ENCODE results near the gene TAS1R2. TPM values are rescaled to one million over a fixed set of nuclear protein-coding genes. Genes with fewer than 3 reads are reported as not detected.

Gene TAS1R2
- total and polyA plus RNA-seq, 2 experiments from 2014 or later = not detected

DNA sequence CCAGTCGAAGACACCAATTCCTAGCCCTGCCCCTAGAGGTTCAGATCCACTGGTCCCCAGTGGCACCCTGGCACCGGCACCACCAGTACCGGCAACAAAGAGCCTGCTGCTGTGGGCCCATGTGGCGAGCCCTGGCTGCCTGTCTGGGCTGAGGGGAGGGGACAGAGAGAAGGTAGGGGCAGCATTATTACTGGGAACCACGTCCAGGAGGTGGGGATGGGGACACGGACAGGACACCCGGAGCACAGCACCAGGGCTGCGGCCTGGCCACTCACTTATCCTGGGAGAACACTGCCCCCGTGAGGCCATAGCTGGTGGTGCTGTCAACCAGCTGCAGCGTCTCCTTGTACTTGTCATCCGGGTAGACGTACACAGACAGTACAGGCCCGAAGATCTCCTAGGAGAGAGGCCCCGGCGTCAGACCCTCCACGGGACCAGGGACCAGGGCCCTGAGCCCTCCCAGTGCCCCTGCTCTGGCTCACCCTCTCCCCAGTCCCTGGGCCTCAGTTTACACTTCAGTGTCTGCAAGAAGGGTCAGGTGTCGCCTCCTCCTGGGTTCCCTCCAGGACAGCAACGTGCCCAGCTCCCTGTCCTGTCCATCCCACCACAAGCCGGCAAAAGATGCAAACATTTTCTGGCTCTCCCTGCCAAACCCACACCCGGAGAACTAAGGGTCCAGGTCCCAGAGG lies 15.8 kb upstream of the TAS1R2 start:
- peaks cover 5% of the 10 kb centered on the region; the same call in 1 of the 2 replicates for H3K4me1 ChIP-seq (ENCODE audit: insufficient read depth)
- Mint-ChIP-seq H3K4me3 (no peak overlapping the region), H3K36me3 (ENCODE audit: low read depth) (no peaks in the 10 kb centered on the region; the same call in 2 of the 3 replicates), H3K4me1 (no peaks in the 10 kb centered on the region), H3K27me3 (ENCODE audit: insufficient read depth, low read depth, poor library complexity) (peaks cover 2% of the 10 kb centered on the region), H3K9me3 (no peaks in the 10 kb centered on the region), H3K27ac (no peak overlapping the region)
- TF ChIP-seq CREB1 (CRISPR knock-in tag; IDR thresholded peaks at IDR 0.05; ENCODE audit: low read depth) (no peak), EZH2phosphoT487 (IDR thresholded peaks at IDR 0.05; ENCODE audit: unreplicated experiment) (no peak)
- TF ChIP-seq, protein P1, sequence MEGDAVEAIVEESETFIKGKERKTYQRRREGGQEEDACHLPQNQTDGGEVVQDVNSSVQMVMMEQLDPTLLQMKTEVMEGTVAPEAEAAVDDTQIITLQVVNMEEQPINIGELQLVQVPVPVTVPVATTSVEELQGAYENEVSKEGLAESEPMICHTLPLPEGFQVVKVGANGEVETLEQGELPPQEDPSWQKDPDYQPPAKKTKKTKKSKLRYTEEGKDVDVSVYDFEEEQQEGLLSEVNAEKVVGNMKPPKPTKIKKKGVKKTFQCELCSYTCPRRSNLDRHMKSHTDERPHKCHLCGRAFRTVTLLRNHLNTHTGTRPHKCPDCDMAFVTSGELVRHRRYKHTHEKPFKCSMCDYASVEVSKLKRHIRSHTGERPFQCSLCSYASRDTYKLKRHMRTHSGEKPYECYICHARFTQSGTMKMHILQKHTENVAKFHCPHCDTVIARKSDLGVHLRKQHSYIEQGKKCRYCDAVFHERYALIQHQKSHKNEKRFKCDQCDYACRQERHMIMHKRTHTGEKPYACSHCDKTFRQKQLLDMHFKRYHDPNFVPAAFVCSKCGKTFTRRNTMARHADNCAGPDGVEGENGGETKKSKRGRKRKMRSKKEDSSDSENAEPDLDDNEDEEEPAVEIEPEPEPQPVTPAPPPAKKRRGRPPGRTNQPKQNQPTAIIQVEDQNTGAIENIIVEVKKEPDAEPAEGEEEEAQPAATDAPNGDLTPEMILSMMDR (conservative IDR thresholded peaks at IDR 0.05; ENCODE audit: low read depth in 2 of 2) = peak; percentile 76 to 93
- no peaks in the 10 kb centered on the region for H3K9me2 ChIP-seq (ENCODE audit: insufficient read depth)
- no peak overlapping the region for H3K4me2 ChIP-seq
- H3K36me3 ChIP-seq (ENCODE audit: insufficient read depth) = no peaks in the 10 kb centered on the region
- H3K27me3 ChIP-seq (ENCODE audit: insufficient read depth) = no peaks in the 10 kb centered on the region
- H3F3A ChIP-seq (replicated peaks; ENCODE audit: low read depth) = no peaks in the 10 kb centered on the region
- ATAC-seq (peak; percentile 91), DNase-seq (ENCODE audit: low spot score) (peak; percentile 91)
- H2AFZ ChIP-seq = no peak overlapping the region
- no peak overlapping the region for H3K4me3 ChIP-seq
- no peaks in the 10 kb centered on the region; the same call in 1 of the 2 replicates for H4K20me1 ChIP-seq (replicated peaks; ENCODE audit: insufficient read depth)
- H3K79me2 ChIP-seq (replicated peaks; ENCODE audit: insufficient read depth) = no peaks in the 10 kb centered on the region
- no peak overlapping the region for H3K27ac ChIP-seq (ENCODE audit: low read depth)

DNA sequence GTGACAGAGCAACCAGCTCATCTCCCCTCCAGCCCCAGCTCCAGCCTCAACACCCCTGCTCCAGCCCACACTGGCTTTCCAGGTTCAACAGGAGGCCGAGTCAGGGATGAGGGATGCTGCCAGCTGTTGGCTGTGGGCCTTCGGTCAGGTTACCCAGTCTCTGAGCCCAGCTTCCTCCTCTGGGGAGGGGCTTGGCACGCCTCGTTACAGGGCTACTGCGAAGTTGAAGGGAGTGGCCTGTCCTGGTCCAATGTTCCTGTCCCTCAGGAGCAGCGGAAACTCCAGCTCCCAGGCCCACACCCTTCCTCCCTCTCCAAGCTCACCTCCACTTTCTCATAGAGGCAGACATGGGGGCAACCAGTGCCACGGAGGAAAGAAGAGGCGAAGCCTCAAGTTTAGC lies 15.1 kb upstream of the TAS1R2 start:
- Mint-ChIP-seq H3K36me3 (ENCODE audit: low read depth) (no peaks in the 10 kb centered on the region; the same call in 2 of the 3 replicates), H3K27me3 (ENCODE audit: insufficient read depth, low read depth, poor library complexity) (peaks cover 2% of the 10 kb centered on the region), H3K4me3 (no peak overlapping the region)
- TF ChIP-seq, protein P1 (conservative IDR thresholded peaks at IDR 0.05; ENCODE audit: low read depth in 2 of 2) = no peak
- TF ChIP-seq CREB1 (CRISPR knock-in tag; IDR thresholded peaks at IDR 0.05; ENCODE audit: low read depth) (no peak), POLR2AphosphoS5 (IDR thresholded peaks at IDR 0.05; ENCODE audit: low read depth) (no peak), EZH2 (IDR thresholded peaks at IDR 0.05; ENCODE audit: low read depth, unreplicated experiment) (no peak), ZNF331 (CRISPR knock-in tag; IDR thresholded peaks at IDR 0.05; ENCODE audit: low read depth) (no peak), STAT1 (IDR thresholded peaks at IDR 0.05; ENCODE audit: unreplicated experiment) (no peak), ZNF114 (CRISPR knock-in tag; IDR thresholded peaks at IDR 0.05) (no peak)
- TF ChIP-seq, protein P2, sequence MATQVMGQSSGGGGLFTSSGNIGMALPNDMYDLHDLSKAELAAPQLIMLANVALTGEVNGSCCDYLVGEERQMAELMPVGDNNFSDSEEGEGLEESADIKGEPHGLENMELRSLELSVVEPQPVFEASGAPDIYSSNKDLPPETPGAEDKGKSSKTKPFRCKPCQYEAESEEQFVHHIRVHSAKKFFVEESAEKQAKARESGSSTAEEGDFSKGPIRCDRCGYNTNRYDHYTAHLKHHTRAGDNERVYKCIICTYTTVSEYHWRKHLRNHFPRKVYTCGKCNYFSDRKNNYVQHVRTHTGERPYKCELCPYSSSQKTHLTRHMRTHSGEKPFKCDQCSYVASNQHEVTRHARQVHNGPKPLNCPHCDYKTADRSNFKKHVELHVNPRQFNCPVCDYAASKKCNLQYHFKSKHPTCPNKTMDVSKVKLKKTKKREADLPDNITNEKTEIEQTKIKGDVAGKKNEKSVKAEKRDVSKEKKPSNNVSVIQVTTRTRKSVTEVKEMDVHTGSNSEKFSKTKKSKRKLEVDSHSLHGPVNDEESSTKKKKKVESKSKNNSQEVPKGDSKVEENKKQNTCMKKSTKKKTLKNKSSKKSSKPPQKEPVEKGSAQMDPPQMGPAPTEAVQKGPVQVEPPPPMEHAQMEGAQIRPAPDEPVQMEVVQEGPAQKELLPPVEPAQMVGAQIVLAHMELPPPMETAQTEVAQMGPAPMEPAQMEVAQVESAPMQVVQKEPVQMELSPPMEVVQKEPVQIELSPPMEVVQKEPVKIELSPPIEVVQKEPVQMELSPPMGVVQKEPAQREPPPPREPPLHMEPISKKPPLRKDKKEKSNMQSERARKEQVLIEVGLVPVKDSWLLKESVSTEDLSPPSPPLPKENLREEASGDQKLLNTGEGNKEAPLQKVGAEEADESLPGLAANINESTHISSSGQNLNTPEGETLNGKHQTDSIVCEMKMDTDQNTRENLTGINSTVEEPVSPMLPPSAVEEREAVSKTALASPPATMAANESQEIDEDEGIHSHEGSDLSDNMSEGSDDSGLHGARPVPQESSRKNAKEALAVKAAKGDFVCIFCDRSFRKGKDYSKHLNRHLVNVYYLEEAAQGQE (IDR thresholded peaks at IDR 0.05; ENCODE audit: unreplicated experiment) = no peak

More for the DNA sequence above, 15.1 kb upstream of the TAS1R2 start:
- no peak overlapping the region for H3K27ac ChIP-seq (ENCODE audit: low read depth)
- no peak overlapping the region for H3K4me2 ChIP-seq
- no peaks in the 10 kb centered on the region; the same call in 1 of the 2 replicates for H3K4me1 ChIP-seq (ENCODE audit: insufficient read depth)
- no peaks in the 10 kb centered on the region for H3K79me2 ChIP-seq (replicated peaks; ENCODE audit: insufficient read depth)
- no peaks in the 10 kb centered on the region for H3K9me2 ChIP-seq (ENCODE audit: insufficient read depth)
- H3K36me3 ChIP-seq (ENCODE audit: insufficient read depth) = no peaks in the 10 kb centered on the region
- no peak overlapping the region for H2AFZ ChIP-seq
- no peaks in the 10 kb centered on the region for H3K27me3 ChIP-seq (ENCODE audit: insufficient read depth)
- H3K4me3 ChIP-seq = no peak overlapping the region
- ATAC-seq = no peak
- Mint-ChIP-seq H3K27ac (no peak overlapping the region), H3K9me3 (no peaks in the 10 kb centered on the region), H3K4me1 (no peaks in the 10 kb centered on the region)
- no peaks in the 10 kb centered on the region for H3F3A ChIP-seq (replicated peaks; ENCODE audit: low read depth)
- H4K20me1 ChIP-seq (replicated peaks; ENCODE audit: insufficient read depth) = no peaks in the 10 kb centered on the region; the same call in 1 of the 2 replicates
- no peak for DNase-seq (ENCODE audit: low spot score)

All from GM23338 (cell line).